ENCODE measurements around the gene POC1A. TPM values are rescaled to one million over a fixed set of nuclear protein-coding genes. Genes with fewer than 3 reads are reported as not detected.

Gene POC1A
- total RNA-seq, 1 experiment from 2014 or later, result 16.1 TPM

- TF ChIP-seq, protein P1, sequence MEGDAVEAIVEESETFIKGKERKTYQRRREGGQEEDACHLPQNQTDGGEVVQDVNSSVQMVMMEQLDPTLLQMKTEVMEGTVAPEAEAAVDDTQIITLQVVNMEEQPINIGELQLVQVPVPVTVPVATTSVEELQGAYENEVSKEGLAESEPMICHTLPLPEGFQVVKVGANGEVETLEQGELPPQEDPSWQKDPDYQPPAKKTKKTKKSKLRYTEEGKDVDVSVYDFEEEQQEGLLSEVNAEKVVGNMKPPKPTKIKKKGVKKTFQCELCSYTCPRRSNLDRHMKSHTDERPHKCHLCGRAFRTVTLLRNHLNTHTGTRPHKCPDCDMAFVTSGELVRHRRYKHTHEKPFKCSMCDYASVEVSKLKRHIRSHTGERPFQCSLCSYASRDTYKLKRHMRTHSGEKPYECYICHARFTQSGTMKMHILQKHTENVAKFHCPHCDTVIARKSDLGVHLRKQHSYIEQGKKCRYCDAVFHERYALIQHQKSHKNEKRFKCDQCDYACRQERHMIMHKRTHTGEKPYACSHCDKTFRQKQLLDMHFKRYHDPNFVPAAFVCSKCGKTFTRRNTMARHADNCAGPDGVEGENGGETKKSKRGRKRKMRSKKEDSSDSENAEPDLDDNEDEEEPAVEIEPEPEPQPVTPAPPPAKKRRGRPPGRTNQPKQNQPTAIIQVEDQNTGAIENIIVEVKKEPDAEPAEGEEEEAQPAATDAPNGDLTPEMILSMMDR (conservative IDR thresholded peaks at IDR 0.05; ENCODE audit: low read depth, low read length), result no peak
- no peak for TF ChIP-seq EZH2 (IDR thresholded peaks at IDR 0.05; ENCODE audit: borderline replicate concordance, low read depth, low read length, poor library complexity, severe bottlenecking)
- H3K36me3 ChIP-seq (ENCODE audit: insufficient read depth, low read length, poor library complexity, severe bottlenecking), result no peaks in the 10 kb centered on the region
- intact Hi-C loops (cut with micrococcal nuclease; ENCODE audit: unreplicated experiment), result no loop called here
- POLR2A ChIA-PET (ENCODE audit: low non-redundant PET), result no interaction called here
- CTCF ChIA-PET, result no interaction called here
- no peaks in the 10 kb centered on the region for H3K27me3 ChIP-seq (replicated peaks; ENCODE audit: insufficient read depth, low read depth, low read length, poor library complexity)
- H3K4me1 ChIP-seq (ENCODE audit: insufficient read depth, low read length, poor library complexity, severe bottlenecking), result no peaks in the 10 kb centered on the region
- no peak overlapping the region for H3K27ac ChIP-seq (ENCODE audit: low read depth, low read length, poor library complexity, severe bottlenecking)
- no peak for DNase-seq (ENCODE audit: low spot score)
- BruUV-seq (replicated peaks), result no TSS peak
- H3K9me3 ChIP-seq (ENCODE audit: low read depth, low read length, poor library complexity, severe bottlenecking), result no peaks in the 10 kb centered on the region
- H3K4me3 ChIP-seq (ENCODE audit: low read depth, low read length, poor library complexity, severe bottlenecking), result no peak overlapping the region
Measured at GRCh38 chr3:52092271-52092660, 62.0 kb downstream of the POC1A start.

- no peak for DNase-seq (ENCODE audit: low spot score)
- intact Hi-C loops (cut with micrococcal nuclease; ENCODE audit: unreplicated experiment), result no loop called here
- Histone ChIP-seq H3K9me3 (ENCODE audit: low read depth, low read length, poor library complexity, severe bottlenecking) (no peaks in the 10 kb centered on the region), H3K4me1 (ENCODE audit: insufficient read depth, low read length, poor library complexity, severe bottlenecking) (no peaks in the 10 kb centered on the region), H3K4me3 (ENCODE audit: low read depth, low read length, poor library complexity, severe bottlenecking) (no peak overlapping the region), H3K27me3 (replicated peaks; ENCODE audit: insufficient read depth, low read depth, low read length, poor library complexity) (no peaks in the 10 kb centered on the region), H3K36me3 (ENCODE audit: insufficient read depth, low read length, poor library complexity, severe bottlenecking) (no peaks in the 10 kb centered on the region), H3K27ac (ENCODE audit: low read depth, low read length, poor library complexity, severe bottlenecking) (no peak overlapping the region)
- no TSS peak for BruUV-seq (replicated peaks)
- ChIA-PET POLR2A (ENCODE audit: low non-redundant PET) (no interaction called here), CTCF (no interaction called here)
- no peak for TF ChIP-seq EZH2 (IDR thresholded peaks at IDR 0.05; ENCODE audit: borderline replicate concordance, low read depth, low read length, poor library complexity, severe bottlenecking)
- TF ChIP-seq, protein P1 (conservative IDR thresholded peaks at IDR 0.05; ENCODE audit: low read depth, low read length), result no peak
Measured at GRCh38 chr3:52091586-52092270, 62.5 kb downstream of the POC1A start.

GRCh38 chr3:52090933-52091468, 63.2 kb downstream of the POC1A start:
- no peaks in the 10 kb centered on the region for H3K27me3 ChIP-seq (replicated peaks; ENCODE audit: insufficient read depth, low read depth, low read length, poor library complexity)
- BruUV-seq (replicated peaks), result no TSS peak
- TF ChIP-seq, protein P1 (conservative IDR thresholded peaks at IDR 0.05; ENCODE audit: low read depth, low read length), result no peak
- TF ChIP-seq EZH2 (IDR thresholded peaks at IDR 0.05; ENCODE audit: borderline replicate concordance, low read depth, low read length, poor library complexity, severe bottlenecking), result no peak
- H3K4me3 ChIP-seq (ENCODE audit: low read depth, low read length, poor library complexity, severe bottlenecking), result no peak overlapping the region
- CTCF ChIA-PET, result no interaction called here
- intact Hi-C loops (cut with micrococcal nuclease; ENCODE audit: unreplicated experiment), result no loop called here
- H3K36me3 ChIP-seq (ENCODE audit: insufficient read depth, low read length, poor library complexity, severe bottlenecking), result no peaks in the 10 kb centered on the region
- POLR2A ChIA-PET (ENCODE audit: low non-redundant PET), result no interaction called here
- DNase-seq (ENCODE audit: low spot score), result no peak
- no peak overlapping the region for H3K27ac ChIP-seq (ENCODE audit: low read depth, low read length, poor library complexity, severe bottlenecking)
- H3K9me3 ChIP-seq (ENCODE audit: low read depth, low read length, poor library complexity, severe bottlenecking), result no peaks in the 10 kb centered on the region
- no peaks in the 10 kb centered on the region for H3K4me1 ChIP-seq (ENCODE audit: insufficient read depth, low read length, poor library complexity, severe bottlenecking)

Data from A673 (cell line).